Ascending aorta (tissue), 2 donors: Measurements from ENCODE around the gene ARID1A. TPM values are rescaled to one million over a fixed set of nuclear protein-coding genes. Genes with fewer than 3 reads are reported as not detected.

Experiments used
- DNase-seq, 2 donors: peaks; one replicate each; pipeline ENCODE4 v3.0.0-alpha.2; 2019; ENCODE audit warnings: low spot score in 2 of 2
- H3K27ac ChIP-seq, 2 donors: fragments of 200-600 bp; sonication (generic); one replicate each; pipeline ENCODE4 v1.5.1; 2016 to 2017; ENCODE audit warnings: mild to moderate bottlenecking in 1 of 2
- H3K27me3 ChIP-seq: fragments of 200-600 bp; sonication (generic); one replicate; pipeline ENCODE4 v1.5.1; 2017
- H3K36me3 ChIP-seq, 2 donors: fragments of 200-600 bp; sonication (generic); one replicate each; pipeline ENCODE4 v1.5.1; 2016
- H3K4me1 ChIP-seq, 2 donors: fragments of 200-600 bp; sonication (generic); one replicate each; pipeline ENCODE4 v1.5.1; 2016 to 2017; ENCODE audit warnings: mild to moderate bottlenecking in 1 of 2
- H3K4me3 ChIP-seq, 2 donors: fragments of 200-600 bp; sonication (generic); one replicate each; pipeline ENCODE4 v1.5.1; 2016 to 2017; ENCODE audit warnings: mild to moderate bottlenecking in 1 of 2
- H3K9me3 ChIP-seq, 2 donors: fragments of 200-600 bp; sonication (generic); one replicate each; pipeline ENCODE4 v1.5.1; 2016
- CTCF ChIP-seq, 3 experiments: fragments of 200-600 bp in 2 of 3; fragments of 450-650 bp in 1 of 3; sonication (generic) in 2 of 3; IDR thresholded peaks; one replicate each; pipeline ENCODE4 v1.5.1; 2016 to 2019; ENCODE audit warnings: antibody characterized with exemption in 3 of 3, mild to moderate bottlenecking in 1 of 3, moderate library complexity in 1 of 3
- intact Hi-C: fragments of 100-400 bp; cut with DNase I; formaldehyde crosslinking; loops from one replicate; pipeline ENCODE4 v1.15.1; 2023
- total RNA-seq: library from RNA; depleted of rRNA; stranded (reverse); fragments of >200 nt; gene quantifications from one replicate; pipeline ENCODE4 v1.1.0, GENCODE V29; 2016

The ARID1A gene
- total RNA-seq, 1 donor from 2014 or later = 104 TPM

- DNase-seq = no peak
- H3K4me3 ChIP-seq = no peak overlapping the region
- no peak for TF ChIP-seq CTCF (IDR thresholded peaks at IDR 0.05)
- H3K4me1 ChIP-seq = peaks cover 9 to 14% of the 10 kb centered on the region in 2 donors
- no peaks in the 10 kb centered on the region for H3K27me3 ChIP-seq
- H3K36me3 ChIP-seq = peaks cover 6 to 7% of the 10 kb centered on the region in 2 donors
- H3K27ac ChIP-seq = peak overlapping the region; percentile 98 to 99
- H3K9me3 ChIP-seq = no peaks in the 10 kb centered on the region
- intact Hi-C loops = loop anchor here (1.0 to 5.0 kb wide), 4 partner anchors 47 to 289 kb away; no protein-coding TSS in a partner anchor
Measured at GRCh38 chr1:26789612-26789865, 93.7 kb downstream of the ARID1A start.

DNA sequence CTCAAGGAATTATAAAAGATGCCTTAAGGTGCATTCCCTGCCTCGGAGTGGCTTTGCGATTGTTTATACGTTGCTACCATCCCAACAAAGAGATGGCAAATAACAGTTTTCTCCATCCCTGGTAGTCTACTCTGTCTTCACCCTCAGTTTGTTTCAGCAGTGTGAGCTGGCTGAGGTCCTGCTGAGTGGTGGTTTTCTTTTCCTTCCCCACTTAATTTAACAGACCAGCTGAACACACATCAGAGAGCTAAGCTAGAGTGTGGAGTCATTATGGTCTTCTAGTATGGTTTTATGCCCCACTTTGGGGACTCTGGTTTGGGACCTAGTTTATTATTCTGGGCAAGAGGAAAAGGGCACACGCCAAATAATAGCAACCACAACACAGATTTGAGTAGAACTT, 94.1 kb downstream of the ARID1A start:
- no peak for TF ChIP-seq CTCF (IDR thresholded peaks at IDR 0.05)
- no peak overlapping the region for H3K4me3 ChIP-seq
- no peaks in the 10 kb centered on the region for H3K9me3 ChIP-seq
- H3K36me3 ChIP-seq = peaks cover 9 to 11% of the 10 kb centered on the region in 2 donors
- no peak for DNase-seq
- intact Hi-C loops = loop anchor here (1.0 to 5.0 kb wide), 4 partner anchors 48 to 290 kb away; no protein-coding TSS in a partner anchor
- peaks cover 9 to 14% of the 10 kb centered on the region in 2 donors for H3K4me1 ChIP-seq
- peak overlapping the region in 1 of 2 donors; percentile 99 for H3K27ac ChIP-seq
- H3K27me3 ChIP-seq = no peaks in the 10 kb centered on the region

DNA sequence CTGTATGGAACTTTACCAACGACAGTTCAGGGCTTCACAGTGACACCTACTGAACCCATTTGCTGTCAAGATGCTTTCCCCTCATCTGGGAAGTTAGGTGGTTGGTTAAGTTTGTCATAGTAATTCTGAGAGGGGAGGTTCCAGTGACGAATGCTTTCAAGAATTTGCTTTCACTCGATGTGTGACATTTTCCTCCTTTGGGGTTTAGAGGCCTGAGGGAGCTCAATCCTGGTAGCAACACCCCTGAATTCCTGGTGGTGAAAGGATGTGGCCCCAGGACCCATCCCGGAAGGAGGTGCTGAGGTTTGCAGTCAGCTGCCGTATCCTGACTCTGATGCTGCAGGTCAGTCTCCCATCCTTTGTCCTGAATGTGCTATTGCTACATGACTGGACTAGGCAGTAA, 94.7 kb downstream of the ARID1A start:
- peaks cover 9 to 12% of the 10 kb centered on the region in 2 donors for H3K4me1 ChIP-seq
- no peak for TF ChIP-seq CTCF (IDR thresholded peaks at IDR 0.05)
- no peaks in the 10 kb centered on the region for H3K9me3 ChIP-seq
- intact Hi-C loops = no loop called here
- H3K4me3 ChIP-seq = no peak overlapping the region
- no peaks in the 10 kb centered on the region for H3K27me3 ChIP-seq
- peaks cover 9 to 14% of the 10 kb centered on the region in 2 donors for H3K36me3 ChIP-seq
- no peak for DNase-seq
- no peak overlapping the region for H3K27ac ChIP-seq

DNA sequence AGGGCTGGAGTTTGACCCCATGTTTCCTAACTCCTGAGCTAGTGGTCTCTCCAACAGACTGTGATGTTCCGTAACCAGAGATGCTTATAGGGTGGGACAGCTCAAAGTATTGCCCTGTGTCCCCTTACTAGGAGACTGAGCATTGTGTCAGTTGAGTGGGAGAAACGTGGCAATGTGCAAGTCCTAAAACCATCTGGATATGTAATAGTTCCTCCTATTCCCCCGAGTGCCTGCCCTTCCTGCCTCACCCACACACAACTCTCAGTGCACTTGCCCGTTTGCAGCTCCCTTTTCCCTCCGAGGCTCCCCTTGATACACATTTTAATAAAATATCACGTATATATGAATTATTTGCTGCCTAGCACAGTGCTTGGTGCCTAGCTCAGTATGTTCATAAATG, 95.3 kb downstream of the ARID1A start:
- intact Hi-C loops = no loop called here

GRCh38 chr1:26791626-26792025, 95.8 kb downstream of the ARID1A start:
- intact Hi-C loops = no loop called here

More for the DNA sequence above, 95.3 kb downstream of the ARID1A start:
- TF ChIP-seq CTCF (IDR thresholded peaks at IDR 0.05) = no peak
- Histone ChIP-seq H3K36me3 (peaks cover 9 to 14% of the 10 kb centered on the region in 2 donors), H3K4me1 (peaks cover 6 to 7% of the 10 kb centered on the region in 2 donors), H3K9me3 (no peaks in the 10 kb centered on the region), H3K4me3 (no peak overlapping the region), H3K27ac (no peak overlapping the region), H3K27me3 (no peaks in the 10 kb centered on the region)
- no peak for DNase-seq

More at GRCh38 chr1:26791626-26792025, 95.8 kb downstream of the ARID1A start:
- no peak overlapping the region for H3K4me3 ChIP-seq
- no peak overlapping the region for H3K27ac ChIP-seq
- peaks cover 9 to 14% of the 10 kb centered on the region in 2 donors for H3K36me3 ChIP-seq
- no peaks in the 10 kb centered on the region for H3K27me3 ChIP-seq
- no peak for TF ChIP-seq CTCF (IDR thresholded peaks at IDR 0.05)
- DNase-seq = no peak
- H3K4me1 ChIP-seq = peaks cover 2% of the 10 kb centered on the region in 2 donors
- H3K9me3 ChIP-seq = no peaks in the 10 kb centered on the region
